HG03575 (cell line): ENCODE results near the gene CA9.
"Not testable (repeated sequence)": the region's sequence is repeated elsewhere in the genome, so short reads cannot be mapped to it uniquely, and the experiment has no call there.

Experiments
- ATAC-seq: cut with Tn5 transposase; IDR thresholded peaks from one replicate; pipeline ENCODE4 v1.9.1; 2021; ENCODE audit not compliant: unreplicated experiment, insufficient number of reproducible peaks, low FRiP score; ENCODE audit errors: extremely low read depth

The CA9 gene

DNA sequence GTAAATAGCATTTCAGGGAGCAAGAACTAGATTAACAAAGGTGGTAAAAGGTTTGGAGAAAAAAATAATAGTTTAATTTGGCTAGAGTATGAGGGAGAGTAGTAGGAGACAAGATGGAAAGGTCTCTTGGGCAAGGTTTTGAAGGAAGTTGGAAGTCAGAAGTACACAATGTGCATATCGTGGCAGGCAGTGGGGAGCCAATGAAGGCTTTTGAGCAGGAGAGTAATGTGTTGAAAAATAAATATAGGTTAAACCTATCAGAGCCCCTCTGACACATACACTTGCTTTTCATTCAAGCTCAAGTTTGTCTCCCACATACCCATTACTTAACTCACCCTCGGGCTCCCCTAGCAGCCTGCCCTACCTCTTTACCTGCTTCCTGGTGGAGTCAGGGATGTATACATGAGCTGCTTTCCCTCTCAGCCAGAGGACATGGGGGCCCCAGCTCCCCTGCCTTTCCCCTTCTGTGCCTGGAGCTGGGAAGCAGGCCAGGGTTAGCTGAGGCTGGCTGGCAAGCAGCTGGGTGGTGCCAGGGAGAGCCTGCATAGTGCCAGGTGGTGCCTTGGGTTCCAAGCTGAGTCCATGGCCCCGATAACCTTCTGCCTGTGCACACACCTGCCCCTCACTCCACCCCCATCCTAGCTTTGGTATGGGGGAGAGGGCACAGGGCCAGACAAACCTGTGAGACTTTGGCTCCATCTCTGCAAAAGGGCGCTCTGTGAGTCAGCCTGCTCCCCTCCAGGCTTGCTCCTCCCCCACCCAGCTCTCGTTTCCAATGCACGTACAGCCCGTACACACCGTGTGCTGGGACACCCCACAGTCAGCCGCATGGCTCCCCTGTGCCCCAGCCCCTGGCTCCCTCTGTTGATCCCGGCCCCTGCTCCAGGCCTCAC lies at the start of gene CA9:
Gene CA9, plus strand, starts transcription at position 797 of the 893 bp plus-strand sequence. Its CDS starts 32 bp downstream, at position 829.
- no peak for ATAC-seq

DNA sequence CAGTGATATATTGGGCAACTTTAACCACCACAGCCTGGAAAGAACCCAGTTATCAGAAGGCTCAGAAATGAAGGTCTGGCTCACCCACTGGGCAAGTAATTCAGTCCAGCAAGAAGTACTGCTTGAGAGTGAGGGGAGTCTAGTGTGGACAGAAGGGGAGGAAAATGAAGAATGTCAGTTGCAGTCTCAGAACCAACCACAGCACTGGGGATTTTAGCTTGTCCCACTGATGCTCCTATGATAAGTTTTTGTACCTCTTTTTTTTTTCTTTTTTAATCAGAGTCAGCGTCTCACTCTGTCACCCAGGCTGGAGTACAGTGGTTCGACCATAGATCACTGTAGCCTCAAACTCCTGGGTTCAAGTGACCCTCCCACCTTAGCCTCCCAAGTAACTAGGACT lies 46.2 kb upstream of the CA9 start:
- ATAC-seq = no peak

DNA sequence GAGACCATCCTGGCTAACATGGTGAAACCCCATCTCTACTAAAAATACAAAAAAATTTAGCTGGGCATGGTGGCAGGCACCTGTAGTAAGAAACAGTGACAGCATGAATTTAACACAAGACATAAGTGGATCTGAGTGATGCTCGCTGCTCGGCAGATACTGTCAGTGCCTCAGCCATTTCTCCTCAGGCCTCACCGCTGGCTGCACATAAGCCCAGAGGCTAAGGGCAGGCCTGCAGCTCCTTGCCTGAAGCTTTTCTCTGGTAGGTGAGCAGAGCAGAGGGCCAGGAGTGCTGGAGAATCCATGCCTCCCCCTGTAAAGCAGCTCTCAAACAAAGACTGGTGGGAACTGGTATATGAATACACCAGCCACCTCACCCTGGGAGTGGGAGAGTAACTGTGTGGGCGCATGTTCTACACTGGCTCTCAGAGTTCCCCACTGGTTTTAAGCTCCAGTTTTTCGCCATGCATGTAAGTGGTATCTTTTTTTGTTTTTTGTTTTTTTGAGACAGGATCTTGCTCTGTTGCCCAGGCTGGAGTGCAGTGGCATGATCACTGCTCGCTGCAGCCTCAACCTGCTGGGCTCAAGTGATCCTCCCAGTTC lies 45.2 kb upstream of the CA9 start:
- ATAC-seq = no peak

DNA sequence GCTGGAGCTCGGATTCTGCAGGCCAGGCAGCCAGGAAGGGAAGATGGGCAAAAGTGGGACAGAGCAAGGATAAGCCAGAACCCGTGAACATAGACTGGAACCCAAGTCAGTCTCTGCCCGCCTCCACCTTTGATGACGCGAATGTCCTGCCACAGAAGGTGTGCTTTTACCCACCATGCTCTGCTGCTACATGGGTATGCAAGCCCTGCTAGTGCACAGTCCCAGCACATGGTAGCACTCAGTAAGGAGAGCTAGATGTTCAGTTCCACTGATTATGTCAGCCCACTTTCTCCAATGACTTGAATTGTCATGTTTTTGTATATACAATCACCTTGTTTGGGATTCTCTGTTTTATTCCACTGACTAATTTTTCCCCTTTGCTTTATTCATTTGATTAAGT lies 44.1 kb upstream of the CA9 start:
- ATAC-seq = no peak

DNA sequence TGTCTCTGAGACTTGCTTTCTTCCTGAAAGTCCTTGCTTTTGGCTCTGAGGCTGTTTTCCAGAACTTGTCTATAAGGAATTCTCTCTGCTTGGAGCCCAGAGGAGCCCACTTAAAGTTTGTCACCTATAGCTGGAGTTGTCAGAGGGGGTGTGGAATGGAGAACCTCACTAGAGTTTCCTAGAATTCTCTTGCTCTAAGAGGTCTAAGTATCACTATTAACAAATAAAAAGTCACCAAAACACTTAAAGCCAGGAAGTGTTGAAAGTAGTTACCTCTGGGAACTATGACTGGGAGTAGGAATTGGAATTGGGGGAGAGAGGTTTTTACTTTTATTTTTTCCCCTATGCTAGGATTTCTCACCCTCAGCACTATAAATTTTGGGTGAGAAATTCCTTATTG lies 38.0 kb upstream of the CA9 start:
- ATAC-seq = no peak

DNA sequence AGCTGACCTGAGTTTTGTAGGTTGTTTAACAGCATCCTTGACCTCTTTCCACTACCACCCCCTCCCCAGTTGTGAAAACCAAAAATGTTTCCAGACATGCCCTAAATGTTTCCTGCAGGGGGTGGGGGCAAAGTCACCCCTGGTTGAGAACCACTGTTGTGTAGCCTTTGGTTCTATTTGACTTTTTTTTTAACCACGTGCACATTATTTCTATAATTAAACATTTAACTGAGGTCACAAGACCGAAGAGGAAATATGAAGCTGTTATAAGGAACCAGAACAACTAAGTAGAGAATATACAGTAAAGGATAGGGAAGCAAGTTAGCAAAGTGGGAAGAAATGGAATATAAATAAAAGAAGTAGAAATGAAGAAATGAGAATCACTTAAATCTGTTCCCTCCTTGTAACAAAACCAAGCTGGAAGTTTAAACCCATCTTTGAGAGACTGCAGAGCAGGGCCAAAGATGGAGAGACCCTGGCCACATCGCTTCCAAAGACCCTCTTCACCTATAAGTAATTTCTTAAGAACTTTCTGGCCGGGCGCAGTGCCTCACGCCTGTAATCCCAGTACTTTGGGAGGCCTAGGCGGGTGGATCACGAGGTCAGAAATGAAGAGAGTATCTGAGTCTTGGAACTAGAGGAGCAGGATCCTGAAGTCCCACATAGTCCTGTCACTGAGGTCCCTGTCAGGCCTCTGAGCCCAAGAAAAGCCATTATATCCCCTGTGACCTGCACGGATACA lies 37.4 kb upstream of the CA9 start:
- ATAC-seq = no peak

DNA sequence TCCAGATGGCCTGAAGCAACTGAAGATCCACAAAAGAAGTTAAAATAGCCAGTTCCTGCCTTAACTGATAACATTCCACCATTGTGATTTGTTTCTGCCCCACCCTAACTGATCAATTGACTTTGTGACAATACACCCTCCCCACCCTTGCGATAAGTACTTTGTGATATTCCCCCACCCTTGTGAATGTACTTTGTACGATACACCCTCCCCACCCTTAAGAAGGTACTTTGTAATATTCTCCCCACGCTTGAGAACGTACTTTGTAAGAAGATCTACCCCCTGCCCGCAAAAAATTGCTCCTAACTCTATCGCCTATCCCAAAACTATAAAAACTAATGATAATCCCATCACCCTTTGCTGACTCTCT lies 36.9 kb upstream of the CA9 start:
- ATAC-seq = not testable (repeated sequence)

DNA sequence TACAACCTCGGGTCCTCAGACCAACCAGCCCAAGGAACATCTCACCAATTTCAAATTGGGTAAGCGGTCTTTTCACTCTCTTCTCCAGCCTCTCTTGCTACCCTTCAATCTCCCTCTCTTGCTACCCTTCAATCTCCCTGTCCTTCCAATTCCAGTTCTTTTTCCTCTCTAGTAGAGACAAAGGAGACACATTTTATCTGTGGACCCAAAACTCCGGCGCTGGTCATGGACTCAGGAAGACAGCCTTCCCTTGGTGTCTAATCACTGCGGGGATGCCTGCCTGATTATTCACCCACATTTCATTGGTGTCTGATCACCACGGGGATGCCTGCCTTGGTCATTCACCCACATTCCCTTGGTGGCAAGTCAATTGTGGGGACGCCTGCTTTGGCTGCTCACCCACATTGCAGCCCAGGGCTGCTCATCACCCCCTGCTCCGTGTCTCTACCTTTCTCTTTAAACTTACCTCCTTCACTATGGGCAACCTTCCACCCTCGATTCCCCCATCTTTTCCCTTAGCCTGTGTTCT lies 36.2 kb upstream of the CA9 start:
- not testable (repeated sequence) for ATAC-seq

DNA sequence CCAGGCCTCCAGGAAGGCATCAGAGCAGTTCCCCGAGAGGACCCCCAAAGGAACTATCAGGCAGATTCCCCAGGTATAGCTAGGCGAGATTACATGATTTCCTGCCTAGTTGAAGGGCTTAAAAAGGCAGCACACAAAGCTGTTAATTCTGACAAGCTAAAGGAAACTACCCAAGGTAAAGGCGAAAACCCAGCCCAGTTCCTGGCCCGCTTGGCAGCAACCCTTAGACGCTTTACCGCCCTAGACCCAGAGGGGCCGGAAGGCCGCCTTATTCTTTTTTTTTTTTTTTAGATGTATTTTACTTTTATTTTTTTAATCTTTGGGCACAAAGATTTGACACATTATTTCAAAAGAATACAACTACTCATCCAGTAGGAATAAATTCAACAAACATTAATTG lies 35.0 kb upstream of the CA9 start:
- not testable (repeated sequence) for ATAC-seq

DNA sequence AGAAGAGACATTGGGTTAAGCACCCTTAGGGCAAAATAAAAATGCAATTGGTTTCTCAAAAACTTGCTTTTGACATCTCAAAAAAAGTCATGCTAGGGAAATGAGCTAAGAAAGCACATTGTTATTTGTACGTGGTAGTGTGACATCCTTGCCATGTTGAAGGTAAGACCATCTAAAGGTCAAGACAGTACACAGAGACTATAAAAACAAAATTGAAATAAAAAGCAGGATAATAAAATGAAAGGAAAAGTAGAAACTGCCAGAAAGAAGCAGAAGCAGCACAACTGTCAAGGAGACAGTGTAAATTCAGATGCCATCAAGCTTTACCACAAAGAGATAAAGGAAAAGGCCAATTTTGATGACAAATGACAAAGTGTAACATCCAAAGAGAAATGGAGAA lies 34.5 kb upstream of the CA9 start:
- ATAC-seq = not testable (repeated sequence)

DNA sequence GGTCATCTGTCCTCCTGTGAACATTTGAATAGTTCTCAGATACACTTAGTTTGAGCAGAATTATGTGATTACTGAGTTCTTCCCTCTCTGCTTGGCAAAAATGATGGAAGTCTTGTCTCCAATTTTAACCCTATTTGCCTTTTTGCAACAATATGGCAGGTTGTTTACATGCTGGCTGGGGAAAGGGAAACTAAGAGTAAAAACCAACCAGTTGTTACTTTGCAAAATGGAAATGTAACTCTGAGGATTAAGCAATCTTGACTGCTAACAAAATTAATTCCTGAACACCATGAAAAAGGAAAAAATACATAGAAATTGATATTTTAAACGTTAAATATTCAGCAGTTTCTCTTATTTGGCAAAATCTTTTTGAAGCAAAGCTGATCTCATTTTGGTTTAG lies 34.1 kb upstream of the CA9 start:
- no peak for ATAC-seq

DNA sequence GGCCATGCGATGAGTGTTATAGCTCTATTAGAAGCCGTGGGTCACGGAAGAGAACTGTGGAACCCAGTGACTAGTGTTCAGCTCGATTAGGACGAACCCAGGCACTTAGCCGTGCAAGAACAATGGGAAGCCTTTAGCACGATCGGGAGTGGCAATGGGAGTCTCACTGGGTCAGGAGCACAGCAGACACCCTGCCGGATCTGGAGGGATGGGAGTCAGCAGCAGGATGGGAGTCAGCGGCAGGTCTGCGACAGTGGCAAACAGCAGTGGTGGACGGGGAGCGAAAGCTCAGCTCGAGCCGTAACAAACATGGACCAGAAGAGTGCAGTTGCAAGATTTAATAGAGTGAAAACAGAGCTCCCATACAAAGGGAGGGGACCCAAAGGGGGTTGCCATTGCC lies 33.3 kb upstream of the CA9 start:
- not testable (repeated sequence) for ATAC-seq

DNA sequence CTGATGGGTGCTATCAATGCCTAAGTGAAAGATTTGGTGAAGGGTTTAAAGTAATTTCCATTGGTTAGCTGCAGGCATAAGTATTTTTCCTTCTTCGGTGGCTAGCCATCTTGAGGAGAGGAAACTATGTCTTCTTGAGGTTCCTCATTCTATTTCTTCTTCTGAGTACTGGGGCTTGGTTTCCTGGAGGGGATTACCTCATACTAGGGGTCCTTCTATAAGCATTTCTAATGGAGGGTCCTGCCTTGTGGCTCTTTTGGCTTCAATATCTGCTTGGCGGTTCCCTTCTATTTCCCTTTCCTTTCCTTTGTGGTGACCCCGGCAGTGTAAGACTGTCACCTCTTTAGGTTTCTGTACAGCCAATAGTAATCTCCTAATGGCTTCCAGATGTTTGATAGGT lies 32.2 kb upstream of the CA9 start:
- ATAC-seq = not testable (repeated sequence)

DNA sequence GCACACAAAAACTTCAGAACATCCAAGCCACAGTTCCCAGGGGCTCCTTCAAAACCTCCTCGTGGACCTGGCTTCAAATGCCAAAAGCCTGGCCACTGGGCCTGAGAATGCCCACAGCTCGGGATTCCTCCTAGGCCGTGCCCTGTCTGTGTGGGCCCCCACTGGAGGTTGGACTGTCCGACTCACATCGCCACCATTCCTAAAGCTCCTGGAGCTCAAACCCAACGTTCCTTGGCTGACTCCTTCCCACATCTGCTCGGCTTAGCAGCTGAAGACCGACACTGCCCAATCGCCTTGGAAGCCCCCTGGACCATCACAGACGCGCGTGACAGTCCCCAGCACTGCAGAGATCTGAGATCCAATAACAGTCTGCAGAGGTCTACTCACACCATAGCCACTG lies 30.7 kb upstream of the CA9 start:
- ATAC-seq = no peak

DNA sequence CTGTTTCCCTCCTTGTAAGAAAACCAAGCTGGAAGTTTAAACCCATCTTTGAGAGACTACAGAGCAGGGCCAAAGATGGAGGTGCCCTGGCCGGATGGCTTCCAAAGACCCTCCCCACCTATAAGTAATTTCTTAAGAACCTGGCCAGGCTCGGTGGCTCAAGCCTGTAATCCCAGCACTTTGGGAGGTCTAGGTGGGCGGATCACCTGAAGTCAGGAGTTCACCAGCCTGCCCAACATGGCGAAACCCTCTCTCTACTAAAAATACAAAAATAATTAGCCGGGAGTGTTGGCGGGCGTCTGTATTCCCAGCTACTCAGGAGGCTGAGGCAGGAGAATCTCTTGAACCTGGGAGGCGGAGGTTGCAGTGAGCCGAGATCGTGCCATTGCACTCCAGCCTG lies 28.0 kb upstream of the CA9 start:
- not testable (repeated sequence) for ATAC-seq

DNA sequence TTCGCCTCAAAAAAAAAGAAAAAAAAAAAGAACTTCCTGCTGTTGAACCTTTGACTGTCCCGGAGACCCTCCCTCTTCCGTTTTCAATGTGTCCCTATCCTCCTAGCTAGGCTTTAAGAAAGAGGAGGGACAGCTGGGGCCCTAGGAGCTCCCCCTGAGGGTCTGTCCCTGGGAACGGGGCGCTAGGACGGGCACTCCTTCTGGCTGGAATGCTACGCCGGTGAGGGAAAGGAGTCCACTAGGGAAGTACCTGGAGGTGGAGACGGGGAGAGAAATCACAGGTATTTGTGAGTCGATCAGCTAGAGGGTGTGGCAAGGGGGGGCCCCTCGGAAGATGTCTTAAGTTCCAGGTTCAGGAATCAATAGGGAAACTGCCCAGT lies 27.6 kb upstream of the CA9 start:
- no peak for ATAC-seq

DNA sequence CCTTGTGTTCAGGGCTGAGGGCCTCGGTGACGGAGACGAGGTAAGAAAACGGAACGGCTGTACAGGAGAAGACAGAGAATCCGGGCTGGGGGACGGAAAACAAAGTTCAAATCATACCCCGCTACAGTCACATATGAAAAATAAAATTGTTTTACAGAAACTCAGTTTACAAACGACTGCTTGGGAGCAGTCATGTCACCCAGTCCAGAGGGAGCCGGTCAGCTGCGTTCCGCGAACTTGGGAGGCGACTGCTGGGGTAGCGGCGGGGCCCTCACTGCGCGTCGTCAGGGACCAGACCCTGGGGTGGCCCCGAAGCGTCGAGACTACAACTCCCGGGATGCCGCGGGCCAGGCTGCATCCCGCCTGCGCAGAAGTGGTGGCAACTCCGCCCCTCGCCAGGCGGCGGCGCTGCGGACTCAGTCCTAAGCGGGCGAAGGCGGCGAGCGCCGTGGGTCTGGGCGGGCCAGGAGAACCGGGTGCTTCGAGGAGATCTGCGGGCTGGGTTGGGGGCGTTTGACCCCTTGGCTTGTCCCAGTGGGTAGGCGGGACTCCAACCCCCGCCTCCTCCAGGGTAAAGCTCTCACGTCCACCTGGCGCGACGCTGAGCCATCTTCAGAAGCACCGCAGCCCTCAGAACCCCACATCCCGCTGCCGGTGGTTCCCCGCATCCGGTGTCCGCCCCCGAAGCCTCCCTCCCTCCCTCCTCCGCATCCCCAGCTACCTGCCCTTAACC lies 27.0 kb upstream of the CA9 start:
- ATAC-seq = peak; percentile 66

DNA sequence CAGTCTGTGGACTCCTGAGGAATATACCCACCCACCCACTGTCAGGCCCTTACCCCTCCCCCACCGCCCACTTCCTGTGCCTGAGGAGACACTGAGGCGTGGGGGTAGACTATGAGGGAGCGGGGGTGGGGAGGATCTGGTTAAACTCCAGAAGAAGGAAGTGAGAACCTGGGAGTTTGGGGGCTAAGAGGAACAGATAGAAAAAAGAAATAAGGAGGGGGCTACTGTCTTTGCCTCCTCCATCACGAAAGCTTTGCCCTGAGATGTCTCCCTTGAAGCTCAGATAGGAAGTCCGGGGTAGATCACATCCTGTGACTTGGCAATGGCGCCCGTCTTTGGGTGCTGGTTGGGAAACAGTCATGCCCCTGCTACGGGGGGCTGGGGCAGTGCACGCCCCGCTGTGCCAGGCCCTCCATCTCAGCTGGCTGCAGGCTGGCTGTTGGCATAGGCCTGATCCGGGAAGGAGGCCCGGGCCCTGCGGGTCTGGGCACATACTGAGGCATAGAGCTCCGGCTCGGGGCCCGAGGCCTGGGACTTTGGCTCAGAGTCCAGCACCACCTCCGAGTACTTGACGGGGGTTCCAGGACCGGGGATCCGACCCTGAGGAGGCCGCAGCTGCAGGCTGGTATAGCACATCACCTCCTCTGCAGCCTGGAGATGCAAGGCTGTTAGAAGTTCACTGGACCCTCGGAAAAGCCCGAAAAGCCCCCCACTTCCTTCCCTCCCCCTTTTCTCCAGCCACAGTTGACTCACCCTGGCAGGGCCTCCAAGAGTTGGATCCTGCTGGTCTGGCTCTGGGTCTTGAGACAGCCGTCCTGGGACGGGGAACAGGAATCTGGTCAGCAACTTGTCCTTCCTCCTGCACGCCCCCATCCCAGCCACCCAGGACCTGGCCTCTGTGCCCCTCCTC lies 24.0 kb upstream of the CA9 start:
- ATAC-seq = no peak
